K562 (cell line): ENCODE measurements around the gene GABRB2. TPM values are rescaled to one million over a fixed set of nuclear protein-coding genes. Genes with fewer than 3 reads are reported as not detected.

Experiments
- ATAC-seq: fragments of 200-7000 bp; cut with Tn5 transposase; 3 replicates; pipeline ENCODE4 v1.9.1; 2020; ENCODE audit warnings: moderate library complexity
- BruUV-seq: library from RNA; stranded (reverse); fragments of 400-500 nt; replicated peaks from 2 replicates; lab custom pipeline; 2021; lab: Mats Ljungman, UMichigan
- CTCF ChIA-PET: fragments of 300-600 bp; formaldehyde crosslinking; extraction: SDS; loops from one replicate; lab custom pipeline; 2021; ENCODE audit warnings: low intra/inter-chr PET ratio; lab: Yijun Ruan, JAX
- POLR2A ChIA-PET: fragments of 300-600, 350-650 bp; sonication (Branson Sonifier 250); formaldehyde crosslinking; extraction: SDS; loops from one replicate; lab custom pipeline; 2021; ENCODE audit warnings: antibody characterized with exemption, inconsistent platforms; lab: Yijun Ruan, JAX
- DNase-seq, 4 experiments: peaks; one replicate each; pipeline versions ENCODE4 v3.0.0 to v3.0.0-alpha.2; 2011 to 2018; ENCODE audit warnings: low spot score in 3 of 4, mixed read lengths in 3 of 4; ENCODE audit errors: extremely low read depth in 1 of 4
- FAIRE-seq: peaks from 2 replicates; lab custom pipeline; 2011; peaks lifted over from hg19 to GRCh38; lab: Jason Lieb, UNC
- H2AFZ ChIP-seq: 2 replicates; pipeline ENCODE4 v1.6.0; 2011; ENCODE audit warnings: low read depth, low read length, control low read depth, inconsistent platforms
- H3K27ac ChIP-seq: fragments of 200-600 bp; 3 replicates; pipeline ENCODE4 v1.8.0; 2011; ENCODE audit warnings: low read depth, mild to moderate bottlenecking, control low read depth, inconsistent platforms, low read length, moderate library complexity, mixed read lengths; ENCODE audit errors: extremely low read depth
- H3K27me3 ChIP-seq, 2 experiments: fragments of 300-600 bp in 1 of 2; 2 replicates in 1 of 2; 3 replicates in 1 of 2; pipeline versions ENCODE4 v1.6.0 to v1.8.0; 2011; ENCODE audit warnings: inconsistent platforms in 2 of 2, low read length in 2 of 2, mild to moderate bottlenecking in 1 of 2, mixed read lengths in 1 of 2, moderate library complexity in 1 of 2; ENCODE audit not compliant: control insufficient read depth in 2 of 2, insufficient read depth in 2 of 2
- H3K36me3 ChIP-seq: fragments of 300-600 bp; 3 replicates; pipeline ENCODE4 v1.8.0; 2011; ENCODE audit warnings: mild to moderate bottlenecking, low read length, inconsistent platforms; ENCODE audit not compliant: control insufficient read depth, insufficient read depth
- H3K4me1 ChIP-seq, 2 experiments: fragments of 200-600 bp in 1 of 2; replicated peaks in 1 of 2; 2 replicates in 1 of 2; 3 replicates in 1 of 2; pipeline versions ENCODE4 v1.5.1 to v1.8.0; 2011; ENCODE audit warnings: inconsistent platforms in 2 of 2, low read length in 2 of 2, mild to moderate bottlenecking in 1 of 2, mixed read lengths in 1 of 2, moderate library complexity in 1 of 2; ENCODE audit not compliant: control insufficient read depth in 2 of 2, insufficient read depth in 2 of 2
- H3K4me2 ChIP-seq: 2 replicates; pipeline ENCODE4 v1.6.1; 2011; ENCODE audit warnings: low read length, control low read depth, inconsistent platforms, mixed read lengths; ENCODE audit not compliant: insufficient read depth
- H3K4me3 ChIP-seq: fragments of 200-600 bp; sonication (generic), shearing (Covaris generic); 2 replicates; pipeline ENCODE4 v1.5.1; 2016; ENCODE audit warnings: control low read depth, inconsistent platforms
- H3K79me2 ChIP-seq: fragments of 200-600 bp; 3 replicates; pipeline ENCODE4 v1.8.0; 2011; ENCODE audit warnings: low read length, inconsistent platforms; ENCODE audit not compliant: control insufficient read depth, insufficient read depth
- H3K9ac ChIP-seq, 2 experiments: 2 replicates each; pipeline versions ENCODE4 v1.6.0 to v1.6.1; 2011; ENCODE audit warnings: low read depth in 2 of 2, low read length in 2 of 2, control low read depth in 1 of 2, inconsistent platforms in 1 of 2, mild to moderate bottlenecking in 1 of 2, mixed read lengths in 1 of 2; ENCODE audit not compliant: insufficient read depth in 1 of 2
- H3K9me1 ChIP-seq: one replicate; pipeline ENCODE4 v1.6.0; 2011; ENCODE audit warnings: inconsistent platforms, mild to moderate bottlenecking, low read length, moderate library complexity; ENCODE audit not compliant: control insufficient read depth, insufficient read depth
- H3K9me3 ChIP-seq: replicated peaks from 2 replicates; pipeline ENCODE4 v1.5.1; 2011; ENCODE audit warnings: low read depth, low read length, inconsistent platforms; ENCODE audit not compliant: control insufficient read depth, insufficient read depth
- H4K20me1 ChIP-seq: replicated peaks from 2 replicates; pipeline ENCODE4 v1.6.1; 2011; ENCODE audit warnings: low read length, inconsistent platforms, mixed read lengths; ENCODE audit not compliant: control insufficient read depth, insufficient read depth
- DDX20 ChIP-seq: fragments of 450-650 bp; IDR thresholded peaks from 2 replicates; pipeline ENCODE4 v1.6.1; 2016; ENCODE audit warnings: missing genetic modification characterization, low read depth, mild to moderate bottlenecking, missing compliant biosample characterization, moderate library complexity
- E2F4 ChIP-seq: sonication (generic); formaldehyde crosslinking; IDR thresholded peaks from 2 replicates; pipeline ENCODE4 v1.8.0; 2022; ENCODE audit warnings: mild to moderate bottlenecking, low read depth, missing genetic modification reagents
- ELF2 ChIP-seq: fragments of 250-450 bp; sonication (Bioruptor Pico); IDR thresholded peaks from 2 replicates; pipeline ENCODE4 v1.5.0; 2021; ENCODE audit warnings: mild to moderate bottlenecking
- ELK3 ChIP-seq: fragments of 450-650 bp; formaldehyde crosslinking; IDR thresholded peaks from 2 replicates; pipeline ENCODE4 v1.4.0; 2020; ENCODE audit warnings: mild to moderate bottlenecking
- ERF ChIP-seq: fragments of 450-650 bp; formaldehyde crosslinking; IDR thresholded peaks from 2 replicates; pipeline ENCODE4 v1.4.0; 2020; ENCODE audit warnings: mild to moderate bottlenecking, mixed read lengths
- KLF6 ChIP-seq: fragments of 250-450 bp; sonication (Bioruptor Pico); IDR thresholded peaks from 2 replicates; pipeline ENCODE4 v1.4.0; 2020; ENCODE audit warnings: mild to moderate bottlenecking, moderate library complexity, borderline replicate concordance
- POLR2B ChIP-seq: fragments of 450-650 bp; IDR thresholded peaks from 2 replicates; pipeline ENCODE4 v1.6.1; 2018; ENCODE audit warnings: low read depth; ENCODE audit not compliant: partially characterized antibody
- PPARD ChIP-seq: fragments of 250-450 bp; sonication (Bioruptor Pico); IDR thresholded peaks from 2 replicates; pipeline ENCODE4 v1.8.0; 2022; ENCODE audit warnings: inconsistent platforms, mild to moderate bottlenecking, moderate library complexity
- RBM14 ChIP-seq: fragments of 200-400 bp; formaldehyde crosslinking; IDR thresholded peaks from 2 replicates; pipeline ENCODE4 v1.6.1; 2018; ENCODE audit warnings: low read depth, mild to moderate bottlenecking, low read length, moderate library complexity, borderline replicate concordance; ENCODE audit not compliant: insufficient read depth
- SP1 ChIP-seq: sonication (generic); formaldehyde crosslinking; IDR thresholded peaks from 2 replicates; pipeline ENCODE4 v1.8.1; 2022; ENCODE audit warnings: mild to moderate bottlenecking, missing genetic modification reagents
- SRSF9 ChIP-seq: fragments of 200-400 bp; formaldehyde crosslinking; IDR thresholded peaks from 2 replicates; pipeline ENCODE4 v1.6.1; 2017; ENCODE audit warnings: low read depth, low read length, borderline replicate concordance
- ZNF124 ChIP-seq: sonication (generic); formaldehyde crosslinking; IDR thresholded peaks from 2 replicates; pipeline ENCODE4 v1.8.1; 2022; ENCODE audit warnings: missing genetic modification reagents
- ZNF23 ChIP-seq: fragments of 250-450 bp; sonication (Bioruptor Pico); IDR thresholded peaks from 2 replicates; pipeline ENCODE4 v1.4.0; 2020; ENCODE audit warnings: mild to moderate bottlenecking
- ZNF263 ChIP-seq: sonication (generic); formaldehyde crosslinking; IDR thresholded peaks from 2 replicates; pipeline ENCODE4 v1.8.0; 2022; ENCODE audit warnings: mild to moderate bottlenecking, missing genetic modification reagents, borderline replicate concordance
- ZNF277 ChIP-seq: fragments of 250-450 bp; sonication (Bioruptor Pico); IDR thresholded peaks from 2 replicates; pipeline ENCODE4 v1.8.0; 2022; ENCODE audit warnings: inconsistent platforms, mild to moderate bottlenecking, moderate library complexity, borderline replicate concordance
- ZNF280B ChIP-seq: fragments of 250-450 bp; sonication (Bioruptor Pico); IDR thresholded peaks from 2 replicates; pipeline ENCODE4 v1.5.1; 2021; ENCODE audit warnings: mild to moderate bottlenecking
- ZSCAN29 ChIP-seq: fragments of 450-650 bp; IDR thresholded peaks from 2 replicates; pipeline ENCODE4 v1.6.1; 2017
- WGBS: fragments of 100-300 bp; shearing (Covaris generic); methylation state at CpG from one replicate; pipeline ENCODE4 v1.1.6; 2016; ENCODE audit warnings: low coverage, mixed read lengths; ENCODE audit not compliant: insufficient coverage; ENCODE audit errors: missing lambda C conversion rate; 5-methylcytosine and 5-hydroxymethylcytosine counted together
- in situ Hi-C: fragments of 300-500 bp; cut with MboI; formaldehyde crosslinking; loops from 4 replicates; pipeline ENCODE4 v1.15.0; 2018; ENCODE audit warnings: inconsistent platforms, mixed read lengths
- intact Hi-C: fragments of 100-400 bp; cut with micrococcal nuclease; formaldehyde crosslinking; loops from 2 replicates; pipeline ENCODE4 v1.14.2; 2022
- polyA plus RNA-seq, 8 experiments: library from polyadenylated mRNA; depleted of rRNA in 4 of 8; stranded (reverse) in 5 of 8; unstranded in 3 of 8; fragments of >200 nt; fragmentation: Nextera tagmentation in 2 of 8; fragmentation: Illumina TruSeq in 1 of 8; extraction: Ambion mirVana in 2 of 8; extraction: Trizol in 1 of 8; gene quantifications; 2 replicates each; pipeline versions ENCODE4 v1.2.1 to v1.2.3, GENCODE V29; 2011 to 2014; ENCODE audit warnings: inconsistent platforms in 1 of 8, missing spikeins in 1 of 8
- total RNA-seq, 7 experiments: library from RNA; depleted of rRNA in 6 of 7; stranded (reverse); fragments of >200 nt in 6 of 7; fragmentation: Illumina TruSeq in 2 of 7; extraction: Trizol in 2 of 7; gene quantifications; 2 replicates each; pipeline versions ENCODE4 v1.2.1 to v1.2.3, GENCODE V29; 2011 to 2021; ENCODE audit warnings: low replicate concordance in 1 of 7

The GABRB2 gene
- total and polyA plus RNA-seq, 9 of the 15 experiments (the other 6 are each of a cell fraction or from before 2014, with no cell fraction given) = not detected

GRCh38 chr5:161311965-161312364, 234.6 kb downstream of the GABRB2 start:
- no peak overlapping the region for H3K9ac ChIP-seq
- H3K4me3 ChIP-seq = no peak overlapping the region
- no peaks in the 10 kb centered on the region for H3K27me3 ChIP-seq
- no TSS peak for BruUV-seq
- H3K4me2 ChIP-seq = no peak overlapping the region
- WGBS = 3% methylated on average over 3 of the region's 3 CpGs
- H3K36me3 ChIP-seq = no peaks in the 10 kb centered on the region
- no peaks in the 10 kb centered on the region; the same call in 1 of the 2 replicates for H3K9me3 ChIP-seq
- ChIA-PET CTCF (no interaction called here), POLR2A (no interaction called here)
- H3K4me1 ChIP-seq = no peaks in the 10 kb centered on the region
- H3K79me2 ChIP-seq = no peaks in the 10 kb centered on the region
- H3K27ac ChIP-seq = no peak overlapping the region
- FAIRE-seq (no peak), DNase-seq (no peak), ATAC-seq (no peak)
- TF ChIP-seq ZNF280B (CRISPR knock-in tag) (no peak), ERF (CRISPR knock-in tag) (no peak), ZNF124 (CRISPR knock-in tag) (no peak), E2F4 (no peak), ELK3 (no peak), DDX20 (tag) (no peak), KLF6 (CRISPR knock-in tag) (no peak), RBM14 (no peak), SRSF9 (no peak), ZNF277 (CRISPR knock-in tag) (no peak), PPARD (CRISPR knock-in tag) (no peak), POLR2B (no peak), SP1 (no peak), ELF2 (CRISPR knock-in tag) (no peak), ZNF263 (CRISPR knock-in tag) (no peak), ZNF23 (CRISPR knock-in tag) (no peak), ZSCAN29 (no peak)
- H2AFZ ChIP-seq = no peak overlapping the region
- no peaks in the 10 kb centered on the region for H4K20me1 ChIP-seq
- H3K9me1 ChIP-seq = no peaks in the 10 kb centered on the region
- in situ Hi-C loops = no loop called here
- intact Hi-C loops = no loop called here
